Measurements from ENCODE around the gene PRKN. TPM values are rescaled to one million over a fixed set of nuclear protein-coding genes. Genes with fewer than 3 reads are reported as not detected.

The PRKN gene
- total and polyA plus RNA-seq, 2 experiments from 2014 or later: 0.10 to 0.84 TPM

- H3K4me2 ChIP-seq: no peak overlapping the region
- H2AFZ ChIP-seq: no peak overlapping the region
- H3K9me2 ChIP-seq (ENCODE audit: insufficient read depth): no peaks in the 10 kb centered on the region
- H3F3A ChIP-seq (replicated peaks; ENCODE audit: low read depth): no peaks in the 10 kb centered on the region
- ATAC-seq (no peak), DNase-seq (ENCODE audit: low spot score) (no peak)
- no peak overlapping the region for H3K27ac ChIP-seq (ENCODE audit: low read depth)
- no peaks in the 10 kb centered on the region for H3K36me3 ChIP-seq (ENCODE audit: insufficient read depth)
- H3K4me1 ChIP-seq (ENCODE audit: insufficient read depth): no peaks in the 10 kb centered on the region
- no peaks in the 10 kb centered on the region for H4K20me1 ChIP-seq (replicated peaks; ENCODE audit: insufficient read depth)
- H3K36me3 Mint-ChIP-seq (ENCODE audit: low read depth): no peaks in the 10 kb centered on the region
- H3K27ac Mint-ChIP-seq: no peak overlapping the region
- H3K4me3 Mint-ChIP-seq: no peak overlapping the region
- H3K79me2 ChIP-seq (replicated peaks; ENCODE audit: insufficient read depth): no peaks in the 10 kb centered on the region
- no peaks in the 10 kb centered on the region for H3K27me3 ChIP-seq (ENCODE audit: insufficient read depth)
- H3K9me3 Mint-ChIP-seq: no peaks in the 10 kb centered on the region
- TF ChIP-seq CREB1 (CRISPR knock-in tag; IDR thresholded peaks at IDR 0.05; ENCODE audit: low read depth): no peak
- TF ChIP-seq POLR2AphosphoS5 (IDR thresholded peaks at IDR 0.05; ENCODE audit: low read depth): no peak
- TF ChIP-seq NANOG (IDR thresholded peaks at IDR 0.05; ENCODE audit: borderline replicate concordance): no peak
- TF ChIP-seq ZNF331 (CRISPR knock-in tag; IDR thresholded peaks at IDR 0.05; ENCODE audit: low read depth): no peak
- TF ChIP-seq STAT1 (IDR thresholded peaks at IDR 0.05; ENCODE audit: unreplicated experiment): no peak
- TF ChIP-seq ZNF462 (CRISPR knock-in tag; IDR thresholded peaks at IDR 0.05): no peak
- no peak for TF ChIP-seq ZNF114 (CRISPR knock-in tag; IDR thresholded peaks at IDR 0.05)
- no peak for TF ChIP-seq CTCF (conservative IDR thresholded peaks at IDR 0.05; ENCODE audit: low read depth in 2 of 2)
- no peak for TF ChIP-seq JUNB (IDR thresholded peaks at IDR 0.05; ENCODE audit: unreplicated experiment)
- no peak for TF ChIP-seq EZH2 (IDR thresholded peaks at IDR 0.05; ENCODE audit: low read depth, unreplicated experiment)
- TF ChIP-seq EZH2phosphoT487 (IDR thresholded peaks at IDR 0.05; ENCODE audit: unreplicated experiment): no peak
- TF ChIP-seq REST (IDR thresholded peaks at IDR 0.05; ENCODE audit: unreplicated experiment): no peak
- no peak for TF ChIP-seq ETS1 (IDR thresholded peaks at IDR 0.05)
- H3K4me1 Mint-ChIP-seq: no peaks in the 10 kb centered on the region
- no peak overlapping the region for H3K4me3 ChIP-seq
- no peaks in the 10 kb centered on the region for H3K27me3 Mint-ChIP-seq (ENCODE audit: insufficient read depth, low read depth, poor library complexity)
Measured at GRCh38 chr6:162219266-162219665, 508.3 kb downstream of the PRKN start.

Data from GM23338 (cell line).